Measurements from ENCODE around the gene RAB34.

Gene RAB34

DNA sequence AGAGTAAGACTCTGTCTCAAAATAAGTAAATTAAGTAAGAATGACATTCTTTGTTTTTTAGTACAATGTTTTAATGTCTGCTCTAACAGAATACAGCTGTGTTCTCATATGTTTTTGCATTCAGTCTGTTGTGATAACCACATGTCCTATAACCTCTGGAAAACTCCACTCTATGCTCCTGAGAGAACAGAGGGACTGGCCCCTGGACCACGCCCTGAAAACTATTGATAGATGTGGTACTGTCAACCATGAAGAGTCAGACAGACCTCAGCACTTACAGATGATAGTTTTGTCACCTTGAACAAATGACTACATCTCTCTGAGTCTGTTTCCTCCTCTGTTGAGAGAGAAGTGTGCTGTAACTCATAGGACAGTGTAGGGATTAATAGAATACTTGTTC lies 47.8 kb downstream of the RAB34 start:
- no peak for DNase-seq

DNA sequence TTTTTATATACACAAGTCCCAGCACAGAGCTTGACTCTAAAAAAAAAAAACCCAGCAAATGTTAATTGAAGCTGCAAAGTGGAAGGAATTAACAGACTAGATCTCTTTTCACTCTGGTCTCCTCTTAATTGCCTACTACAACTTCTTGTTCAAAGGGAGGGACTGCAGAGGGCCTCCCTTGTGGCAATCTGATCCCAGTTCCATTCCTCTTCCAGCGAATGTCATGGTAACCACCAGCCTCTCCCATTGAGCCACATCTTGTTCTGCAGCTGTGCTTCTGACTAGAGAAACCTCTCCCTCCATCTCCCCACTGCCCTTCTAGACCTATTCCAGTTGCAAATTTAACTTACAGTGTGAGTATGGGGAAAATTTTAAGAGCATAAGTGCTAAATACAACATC lies 49.8 kb downstream of the RAB34 start:
- DNase-seq, result no peak

DNA sequence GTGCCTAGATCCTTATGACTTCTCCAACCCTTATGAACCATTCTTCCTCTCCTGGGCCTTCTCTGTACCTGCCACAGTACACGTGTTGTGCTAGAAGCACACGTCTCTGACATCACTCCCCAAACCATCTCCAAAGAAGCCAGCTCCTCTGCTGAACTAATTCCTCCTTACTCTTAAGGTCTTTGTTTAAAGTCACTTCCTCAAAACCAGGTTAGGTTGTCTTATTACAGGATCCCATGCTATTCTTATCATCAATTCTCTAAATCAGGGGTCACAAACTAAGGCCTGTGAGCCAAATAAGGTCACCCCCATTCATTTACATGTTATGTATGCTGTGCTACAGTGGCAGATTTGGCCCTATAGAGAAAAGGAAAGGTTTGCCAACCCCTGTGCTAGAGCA lies 51.7 kb downstream of the RAB34 start:
- DNase-seq, result no peak

All from stimulated activated naive CD4-positive, alpha-beta T cell treated with Interleukin-2 at 50 U/mL for 16 hours (primary cell).